SK-N-SH (cell line): ENCODE results near the gene KLK15. TPM values are rescaled to one million over a fixed set of nuclear protein-coding genes. Genes with fewer than 3 reads are reported as not detected.

Experiments used
- CTCF ChIA-PET: fragments of 300-600, 350-600 bp; formaldehyde crosslinking; extraction: SDS; loops from one replicate; lab custom pipeline; 2021; lab: Yijun Ruan, JAX
- POLR2A ChIA-PET: fragments of 350-600 bp; sonication (Branson Sonifier 250); formaldehyde crosslinking; extraction: SDS; loops from one replicate; lab custom pipeline; 2020; ENCODE audit warnings: antibody characterized with exemption, inconsistent platforms; lab: Yijun Ruan, JAX
- DNase-seq: peaks from one replicate; pipeline ENCODE4 v3.0.0; 2012
- H2AFZ ChIP-seq: fragments of 200-600 bp; sonication (generic); 2 replicates; pipeline ENCODE4 v1.8.1; 2016; ENCODE audit warnings: antibody characterized with exemption, mild to moderate bottlenecking, low read depth
- H3F3A ChIP-seq: fragments of 200-600 bp; sonication (generic); replicated peaks from 2 replicates; pipeline ENCODE3; 2016; ENCODE audit warnings: antibody characterized with exemption, mild to moderate bottlenecking; ENCODE audit not compliant: insufficient read depth
- H3K27ac ChIP-seq, 2 experiments: fragments of 200-500 bp in 1 of 2; fragments of 200-600 bp in 1 of 2; sonication (Bioruptor generic) in 1 of 2; sonication (generic), shearing (Covaris generic) in 1 of 2; 2 replicates each; pipeline versions ENCODE4 v1.5.1 to v1.6.1; 2014 to 2016; ENCODE audit warnings: low read depth in 2 of 2, inconsistent platforms in 1 of 2, low read length in 1 of 2, mild to moderate bottlenecking in 1 of 2, mixed read lengths in 1 of 2
- H3K27me3 ChIP-seq: fragments of 200-600 bp; sonication (generic), shearing (Covaris generic); 2 replicates; pipeline ENCODE4 v1.6.1; 2016; ENCODE audit warnings: mixed run types; ENCODE audit not compliant: insufficient read depth
- H3K36me3 ChIP-seq, 2 experiments: fragments of 200-500 bp in 1 of 2; fragments of 200-600 bp in 1 of 2; sonication (Bioruptor generic) in 1 of 2; sonication (generic) in 1 of 2; replicated peaks in 1 of 2; 2 replicates each; pipeline versions ENCODE3 to v1.5.1; 2014 to 2016; ENCODE audit warnings: low read length in 1 of 2, mild to moderate bottlenecking in 1 of 2; ENCODE audit not compliant: insufficient read depth in 2 of 2, control insufficient read depth in 1 of 2
- H3K4me1 ChIP-seq, 2 experiments: fragments of 200-500 bp in 1 of 2; fragments of 200-600 bp in 1 of 2; sonication (Bioruptor generic) in 1 of 2; sonication (generic), shearing (Covaris generic) in 1 of 2; 2 replicates each; pipeline versions ENCODE4 v1.5.1 to v1.6.1; 2014 to 2016; ENCODE audit warnings: low read depth in 1 of 2, low read length in 1 of 2, mixed run types in 1 of 2; ENCODE audit not compliant: insufficient read depth in 2 of 2, control insufficient read depth in 1 of 2
- H3K4me2 ChIP-seq: fragments of 200-600 bp; sonication (generic), shearing (Covaris generic); 2 replicates; pipeline ENCODE4 v1.6.1; 2017; ENCODE audit warnings: mixed run types
- H3K4me3 ChIP-seq, 2 experiments: fragments of 200-500 bp in 1 of 2; fragments of 200-600 bp in 1 of 2; sonication (Bioruptor generic) in 1 of 2; sonication (generic), shearing (Covaris generic) in 1 of 2; 2 replicates each; pipeline versions ENCODE4 v1.5.1 to v1.8.1; 2014 to 2016; ENCODE audit warnings: low read depth in 2 of 2, inconsistent platforms in 1 of 2, low read length in 1 of 2, mild to moderate bottlenecking in 1 of 2, mixed read lengths in 1 of 2, moderate library complexity in 1 of 2
- H3K79me2 ChIP-seq: fragments of 200-600 bp; sonication (generic); 2 replicates; pipeline ENCODE4 v1.8.1; 2017; ENCODE audit warnings: mild to moderate bottlenecking; ENCODE audit not compliant: insufficient read depth
- H3K9ac ChIP-seq: fragments of 200-600 bp; sonication (generic); 2 replicates; pipeline ENCODE4 v1.6.1; 2017; ENCODE audit warnings: mixed run types
- H3K9me2 ChIP-seq: fragments of 200-600 bp; sonication (generic); 2 replicates; pipeline ENCODE4 v1.6.1; 2017; ENCODE audit warnings: mixed run types
- H3K9me3 ChIP-seq: fragments of 200-600 bp; sonication (generic); 2 replicates; pipeline ENCODE4 v1.6.1; 2017; ENCODE audit warnings: mixed run types, mild to moderate bottlenecking, moderate library complexity
- H4K20me1 ChIP-seq: fragments of 200-600 bp; sonication (generic); 2 replicates; pipeline ENCODE4 v1.6.1; 2017; ENCODE audit warnings: mild to moderate bottlenecking, mixed run types; ENCODE audit not compliant: insufficient read depth
- EZH2phosphoT487 ChIP-seq: fragments of 200-600 bp; sonication (generic); IDR thresholded peaks from 2 replicates; pipeline ENCODE4 v1.6.1; 2017; ENCODE audit warnings: low read depth, mixed run types, mild to moderate bottlenecking, antibody characterized with exemption, moderate library complexity, borderline replicate concordance
- FOSL2 ChIP-seq: IDR thresholded peaks from 2 replicates; pipeline ENCODE4 v1.4.0; 2012; ENCODE audit warnings: low read depth, mild to moderate bottlenecking, moderate library complexity, borderline replicate concordance
- GATA2 ChIP-seq: sonication (generic); formaldehyde crosslinking; IDR thresholded peaks from 2 replicates; pipeline ENCODE4 v1.5.0; 2020; ENCODE audit warnings: mild to moderate bottlenecking, missing genetic modification reagents
- JUND ChIP-seq: IDR thresholded peaks from 2 replicates; pipeline ENCODE4 v1.4.0; 2012
- MEF2A ChIP-seq: IDR thresholded peaks from 2 replicates; pipeline ENCODE4 v1.4.0; 2012; ENCODE audit warnings: low read depth, borderline replicate concordance
- NFIC ChIP-seq: IDR thresholded peaks from 2 replicates; pipeline ENCODE4 v1.4.0; 2012; ENCODE audit warnings: borderline replicate concordance
- POLR2AphosphoS5 ChIP-seq: IDR thresholded peaks from 2 replicates; pipeline ENCODE4 v1.6.1; 2012; ENCODE audit warnings: low read depth, low read length
- RAD21 ChIP-seq: IDR thresholded peaks from 2 replicates; pipeline ENCODE4 v1.6.1; 2012; ENCODE audit warnings: mild to moderate bottlenecking, low read length
- YY1 ChIP-seq: IDR thresholded peaks from 2 replicates; pipeline ENCODE4 v1.4.0; 2012; ENCODE audit warnings: low read depth, mild to moderate bottlenecking
- WGBS: methylation state at CpG from one replicate; pipeline ENCODE4 v1.1.6; 2017; ENCODE audit warnings: low lambda C conversion rate; 5-methylcytosine and 5-hydroxymethylcytosine counted together
- polyA plus RNA-seq, 3 experiments: library from polyadenylated mRNA; depleted of rRNA; stranded (reverse); fragments of >200 nt; gene quantifications; 2 replicates each; pipeline ENCODE4 v1.2.3, GENCODE V29; 2012
- TF ChIP-seq, protein P1 (sequence below): IDR thresholded peaks from 2 replicates; pipeline ENCODE4 v1.4.0; 2012; ENCODE audit warnings: low read depth, borderline replicate concordance
- TF ChIP-seq, protein P2 (sequence below): IDR thresholded peaks from 2 replicates; pipeline ENCODE4 v1.4.0; 2012; ENCODE audit warnings: low read depth
- TF ChIP-seq, protein P3 (sequence below): IDR thresholded peaks from 2 replicates; pipeline ENCODE4 v1.4.0; 2012; ENCODE audit warnings: low read depth, borderline replicate concordance

KLK15 gene
- polyA plus RNA-seq, 1 of the 3 experiments (the other 2 are of a cell fraction), result not detected

DNA sequence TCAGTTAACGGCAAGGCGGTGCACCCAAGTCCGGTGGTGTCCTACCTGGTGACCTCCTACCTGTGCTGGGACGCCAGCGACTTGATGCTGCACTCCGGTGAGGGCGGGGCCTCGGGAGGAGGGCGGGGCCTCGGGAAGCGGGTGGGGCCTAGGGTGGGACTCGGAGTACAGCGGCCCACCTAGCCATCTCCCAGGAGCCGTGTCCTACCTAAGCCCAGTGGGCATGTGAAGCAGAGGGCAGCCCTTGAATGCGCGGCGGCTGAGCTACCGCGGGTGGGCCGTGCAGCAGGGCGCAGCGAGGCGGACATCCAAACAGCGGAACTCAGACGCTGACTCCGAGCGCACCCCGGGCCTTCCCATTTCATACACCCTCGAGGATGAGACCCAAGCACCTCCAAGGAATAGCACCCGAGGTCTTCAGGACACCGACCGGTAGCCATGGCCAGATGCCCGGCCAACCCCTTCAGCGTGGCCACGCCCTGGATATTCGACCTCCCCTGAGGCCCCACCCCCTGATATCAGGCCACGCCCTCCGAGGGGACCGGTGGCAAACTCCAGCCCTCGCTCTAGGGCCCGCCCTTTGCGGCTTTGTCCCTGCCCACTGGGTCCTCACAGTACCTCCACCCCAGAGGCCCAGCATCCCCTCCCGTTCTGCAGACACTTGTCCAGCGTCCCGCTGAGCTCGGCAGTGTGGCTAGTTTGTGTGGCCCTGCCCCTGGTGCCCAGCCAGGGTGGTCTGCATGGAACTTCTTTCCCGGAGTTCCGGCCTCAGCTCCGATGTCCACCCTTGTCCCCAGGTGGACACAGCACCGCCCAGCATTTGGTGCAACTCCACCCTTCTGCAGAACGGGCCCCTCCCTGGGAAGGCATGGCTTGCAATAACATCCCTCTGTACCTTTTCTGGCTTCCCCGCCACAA is 15.2 kb downstream of the KLK15 start:
- no peaks in the 10 kb centered on the region for H3K9me3 ChIP-seq
- POLR2A ChIA-PET, result interaction anchor here (1.5 kb wide), 1 partner anchor 13 kb away, joined by 3 read pairs; no protein-coding TSS in a partner anchor
- H2AFZ ChIP-seq, result peak overlapping the region; percentile 72; the same call in 1 of the 2 replicates
- peaks cover 45% of the 10 kb centered on the region for H3K27me3 ChIP-seq
- no peak overlapping the region for H3K27ac ChIP-seq
- H3K9me2 ChIP-seq, result no peaks in the 10 kb centered on the region
- H4K20me1 ChIP-seq, result no peaks in the 10 kb centered on the region
- WGBS, result 14% methylated on average over 30 of the region's 52 CpGs
- no peaks in the 10 kb centered on the region for H3F3A ChIP-seq
- H3K4me3 ChIP-seq, result peak overlapping the region; percentile 52 to 55; a peak in 3 of 4 replicates
- CTCF ChIA-PET, result no interaction called here
- no peaks in the 10 kb centered on the region for H3K79me2 ChIP-seq
- no peak for TF ChIP-seq POLR2AphosphoS5
- TF ChIP-seq JUND, result no peak
- no peak for TF ChIP-seq RAD21
- no peak for TF ChIP-seq YY1
- no peak for TF ChIP-seq EZH2phosphoT487
- no peak for TF ChIP-seq GATA2 (CRISPR knock-in tag)
- no peak for TF ChIP-seq MEF2A
- TF ChIP-seq, all 33 proteins: peak for 0
- H3K9ac ChIP-seq, result no peak overlapping the region
- H3K4me2 ChIP-seq, result peak overlapping the region; percentile 69
- peaks cover 0 to 5% of the 10 kb centered on the region in 2 experiments; a peak in 1 of 4 replicates for H3K4me1 ChIP-seq
- H3K36me3 ChIP-seq, result no peaks in the 10 kb centered on the region
- DNase-seq, result peak; percentile 95

DNA sequence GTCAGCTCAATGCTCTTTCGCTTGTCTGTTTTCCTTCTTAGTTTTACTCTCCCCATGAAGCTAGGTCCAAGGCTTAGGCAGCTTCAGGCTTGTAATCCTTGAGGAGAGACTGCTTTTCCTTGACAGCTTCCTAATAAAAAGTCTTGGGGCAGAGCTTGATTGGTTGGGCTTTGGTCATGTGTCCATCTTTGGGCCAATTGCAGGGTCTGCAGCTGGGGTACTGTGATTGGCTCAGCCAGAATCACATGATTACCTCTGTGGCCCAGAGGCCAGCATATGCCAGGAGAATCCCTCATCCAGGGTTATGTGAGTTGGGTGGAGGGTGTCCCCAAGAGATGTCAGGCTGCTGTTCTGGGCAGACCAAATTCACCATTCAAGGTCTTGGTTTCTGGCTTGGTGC is 17.9 kb downstream of the KLK15 start:
- TF ChIP-seq, protein P1, sequence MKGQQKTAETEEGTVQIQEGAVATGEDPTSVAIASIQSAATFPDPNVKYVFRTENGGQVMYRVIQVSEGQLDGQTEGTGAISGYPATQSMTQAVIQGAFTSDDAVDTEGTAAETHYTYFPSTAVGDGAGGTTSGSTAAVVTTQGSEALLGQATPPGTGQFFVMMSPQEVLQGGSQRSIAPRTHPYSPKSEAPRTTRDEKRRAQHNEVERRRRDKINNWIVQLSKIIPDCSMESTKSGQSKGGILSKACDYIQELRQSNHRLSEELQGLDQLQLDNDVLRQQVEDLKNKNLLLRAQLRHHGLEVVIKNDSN, result peak; percentile 43; the same call in 1 of the 2 replicates
- no peak for TF ChIP-seq NFIC
- WGBS, result 70% methylated on average over 1 of the region's 1 CpG
- Histone ChIP-seq H2AFZ (no peak overlapping the region), H3F3A (no peaks in the 10 kb centered on the region), H3K27ac (no peak overlapping the region), H4K20me1 (no peaks in the 10 kb centered on the region), H3K9me2 (no peaks in the 10 kb centered on the region), H3K4me2 (no peak overlapping the region), H3K9ac (no peak overlapping the region), H3K36me3 (no peaks in the 10 kb centered on the region), H3K79me2 (no peaks in the 10 kb centered on the region), H3K4me3 (no peak overlapping the region), H3K9me3 (no peaks in the 10 kb centered on the region), H3K27me3 (peaks cover 23% of the 10 kb centered on the region; the same call in 1 of the 2 replicates), H3K4me1 (peaks cover 0 to 5% of the 10 kb centered on the region in 2 experiments; a peak in 1 of 4 replicates)
- peak; percentile 12 for DNase-seq
- ChIA-PET POLR2A (interaction anchor here (2.0 kb wide), 1 partner anchor 11 kb away, joined by 6 read pairs; no protein-coding TSS in a partner anchor), CTCF (no interaction called here)

- DNase-seq, result no peak
- ChIA-PET POLR2A (interaction anchor here (2.0 kb wide), 1 partner anchor 10 kb away, joined by 6 read pairs; no protein-coding TSS in a partner anchor), CTCF (no interaction called here)
- Histone ChIP-seq H3K9me2 (no peaks in the 10 kb centered on the region), H4K20me1 (no peaks in the 10 kb centered on the region), H3K4me2 (no peak overlapping the region), H3K27me3 (peaks cover 20% of the 10 kb centered on the region; the same call in 1 of the 2 replicates), H3K9ac (no peak overlapping the region), H3K79me2 (no peaks in the 10 kb centered on the region), H3K4me1 (peaks cover 0 to 5% of the 10 kb centered on the region in 2 experiments; a peak in 1 of 4 replicates), H3F3A (no peaks in the 10 kb centered on the region), H2AFZ (no peak overlapping the region), H3K27ac (no peak overlapping the region), H3K9me3 (no peaks in the 10 kb centered on the region), H3K4me3 (no peak overlapping the region), H3K36me3 (no peaks in the 10 kb centered on the region)
- WGBS, result 25% methylated on average over 5 of the region's 5 CpGs
- TF ChIP-seq, protein P1, result no peak
- TF ChIP-seq FOSL2, result no peak
- TF ChIP-seq, protein P2, sequence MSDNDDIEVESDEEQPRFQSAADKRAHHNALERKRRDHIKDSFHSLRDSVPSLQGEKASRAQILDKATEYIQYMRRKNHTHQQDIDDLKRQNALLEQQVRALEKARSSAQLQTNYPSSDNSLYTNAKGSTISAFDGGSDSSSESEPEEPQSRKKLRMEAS, result no peak
- TF ChIP-seq, protein P3, sequence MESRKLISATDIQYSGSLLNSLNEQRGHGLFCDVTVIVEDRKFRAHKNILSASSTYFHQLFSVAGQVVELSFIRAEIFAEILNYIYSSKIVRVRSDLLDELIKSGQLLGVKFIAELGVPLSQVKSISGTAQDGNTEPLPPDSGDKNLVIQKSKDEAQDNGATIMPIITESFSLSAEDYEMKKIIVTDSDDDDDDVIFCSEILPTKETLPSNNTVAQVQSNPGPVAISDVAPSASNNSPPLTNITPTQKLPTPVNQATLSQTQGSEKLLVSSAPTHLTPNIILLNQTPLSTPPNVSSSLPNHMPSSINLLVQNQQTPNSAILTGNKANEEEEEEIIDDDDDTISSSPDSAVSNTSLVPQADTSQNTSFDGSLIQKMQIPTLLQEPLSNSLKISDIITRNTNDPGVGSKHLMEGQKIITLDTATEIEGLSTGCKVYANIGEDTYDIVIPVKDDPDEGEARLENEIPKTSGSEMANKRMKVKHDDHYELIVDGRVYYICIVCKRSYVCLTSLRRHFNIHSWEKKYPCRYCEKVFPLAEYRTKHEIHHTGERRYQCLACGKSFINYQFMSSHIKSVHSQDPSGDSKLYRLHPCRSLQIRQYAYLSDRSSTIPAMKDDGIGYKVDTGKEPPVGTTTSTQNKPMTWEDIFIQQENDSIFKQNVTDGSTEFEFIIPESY, result no peak
These were observed 18.5 kb downstream of the KLK15 start for GRCh38 chr19:50814883-50815282.
